ENCODE results near the gene CYP8B1. TPM values are rescaled to one million over a fixed set of nuclear protein-coding genes. Genes with fewer than 3 reads are reported as not detected.

The CYP8B1 gene
- total RNA-seq, 1 experiment from 2014 or later, result 0.12 TPM

GRCh38 chr3:42880601-42881451 lies 5.1 kb upstream of the CYP8B1 start:
- ATAC-seq (peak; percentile 99), DNase-seq (ENCODE audit: low read depth, low spot score) (peak; percentile 55)
- intact Hi-C loops (cut with micrococcal nuclease), result loop anchor here (1.0 to 5.0 kb wide), 4 partner anchors 50 to 649 kb away; no protein-coding TSS in a partner anchor
- no peaks in the 10 kb centered on the region for H3K9me3 ChIP-seq (ENCODE audit: control insufficient read depth in 1 of 2, insufficient read depth in 1 of 2, low read depth in 1 of 2, low read length in 2 of 2)
- H3K4me3 ChIP-seq (replicated peaks in 1 of 2; ENCODE audit: low read depth in 1 of 2, low read length in 2 of 2), result peak overlapping the region; percentile 42 to 53
- no peaks in the 10 kb centered on the region for H4K20me1 ChIP-seq (ENCODE audit: insufficient read depth)
- H3K36me3 ChIP-seq (ENCODE audit: control insufficient read depth in 1 of 2, insufficient read depth in 2 of 2, low read length in 2 of 2), result no peaks in the 10 kb centered on the region
- H3K9ac ChIP-seq (ENCODE audit: low read length), result peak overlapping the region; percentile 28; the same call in 1 of the 2 replicates
- TF ChIP-seq YY1 (IDR thresholded peaks at IDR 0.05; ENCODE audit: extremely low read depth, insufficient replicate concordance, low read depth, low read length) (peak; percentile 24), RAD21 (IDR thresholded peaks at IDR 0.05; ENCODE audit: low read depth) (peak; percentile 94), CTCF (IDR thresholded peaks at IDR 0.05 in 2 of 3, conservative IDR thresholded peaks at IDR 0.05 in 1 of 3; ENCODE audit: borderline replicate concordance in 1 of 3, insufficient read depth in 1 of 3, low read depth in 2 of 3, low read length in 2 of 3) (peak; percentile 74 to 86 (median 82)), SRF (IDR thresholded peaks at IDR 0.05; ENCODE audit: low read depth) (no peak), POLR2AphosphoS5 (IDR thresholded peaks at IDR 0.05; ENCODE audit: low read depth, low read length) (peak; percentile 56), CEBPB (IDR thresholded peaks at IDR 0.05; ENCODE audit: low read depth) (no peak)
- peaks cover 0 to 13% of the 10 kb centered on the region in 2 experiments; a peak in 3 of 4 replicates for H3K4me1 ChIP-seq (ENCODE audit: control insufficient read depth in 1 of 2, insufficient read depth in 2 of 2, low read length in 2 of 2)
- peak overlapping the region; percentile 98 for H2AFZ ChIP-seq (ENCODE audit: low read depth, low read length, poor library complexity, severe bottlenecking)
- no peaks in the 10 kb centered on the region for H3K9me2 ChIP-seq (ENCODE audit: insufficient read depth)
- POLR2A ChIA-PET, result no interaction called here
- CTCF ChIA-PET, result interaction anchor here (1.1 kb wide), 1 partner anchor 50 kb away, joined by 3 read pairs; no protein-coding TSS in a partner anchor
- H3K79me2 ChIP-seq (ENCODE audit: insufficient read depth, low read length), result no peaks in the 10 kb centered on the region
- no TSS peak for BruUV-seq (replicated peaks)
- peak overlapping the region; percentile 93 for H3K4me2 ChIP-seq (ENCODE audit: low read length)
- no peaks in the 10 kb centered on the region for H3K27me3 ChIP-seq (ENCODE audit: insufficient read depth, low read length)
- H3K27ac ChIP-seq (ENCODE audit: low read depth, low read length), result peak overlapping the region; percentile 30; the same call in 1 of the 2 replicates
- RAD21 ChIA-PET (ENCODE audit: low non-redundant PET in 1 of 2, low total read pairs in 2 of 2, uncharacterized antibody in 2 of 2, unreplicated experiment in 2 of 2), result interaction anchor here in 1 of 2 experiments (0.6 kb wide), 1 partner anchor 992 kb away, joined by 3 read pairs; no protein-coding TSS in a partner anchor

Measured in HCT116 (cell line).